Lower lobe of right lung (tissue), 2 donors: ENCODE data around the gene BICC1. TPM values are rescaled to one million over a fixed set of nuclear protein-coding genes. Genes with fewer than 3 reads are reported as not detected.

Experiments
- ATAC-seq, 2 donors: fragments of 200-7000 bp; cut with Tn5 transposase; one replicate each; pipeline ENCODE4 v1.9.1; 2020 to 2022; ENCODE audit warnings: mild to moderate bottlenecking in 2 of 2, moderate library complexity in 2 of 2
- DNase-seq: peaks from one replicate; pipeline ENCODE4 v3.0.0-alpha.2; 2020
- H3K27ac ChIP-seq: fragments of 200-600 bp; one replicate; pipeline ENCODE4 v1.8.0; 2022
- H3K27me3 ChIP-seq: fragments of 200-600 bp; one replicate; pipeline ENCODE4 v1.8.0; 2022; ENCODE audit warnings: low read depth
- H3K36me3 ChIP-seq: fragments of 200-600 bp; one replicate; pipeline ENCODE4 v1.8.0; 2022; ENCODE audit warnings: mild to moderate bottlenecking
- H3K4me1 ChIP-seq: fragments of 200-600 bp; one replicate; pipeline ENCODE4 v1.8.0; 2022
- H3K4me3 ChIP-seq: fragments of 200-600 bp; one replicate; pipeline ENCODE4 v1.8.0; 2022; ENCODE audit warnings: mild to moderate bottlenecking
- H3K9me3 ChIP-seq: fragments of 200-600 bp; one replicate; pipeline ENCODE4 v1.8.0; 2022
- CTCF ChIP-seq: fragments of 200-600 bp; IDR thresholded peaks from one replicate; pipeline ENCODE4 v1.8.0; 2022; ENCODE audit warnings: antibody characterized with exemption, mild to moderate bottlenecking
- intact Hi-C: fragments of 100-400 bp; cut with DNase I; formaldehyde crosslinking; loops from one replicate; pipeline ENCODE4 v1.11.0; 2022
- total RNA-seq: library from RNA; stranded (reverse); fragmentation: NEBNext Ultra II Directional; extraction: Animal tissue kit (Norgen Biotek cat#: 25700); gene quantifications from one replicate; pipeline ENCODE4 v1.2.1, GENCODE V29; 2021
- donor health status: DM: no; HTN: yes; CAD: no; lungs with severe emphysema.

Gene BICC1
- total RNA-seq, 1 donor from 2014 or later, result 11.0 TPM

GRCh38 chr10:58651742-58652141 lies 139.1 kb downstream of the BICC1 start:
- H3K36me3 ChIP-seq, result no peaks in the 10 kb centered on the region
- no peaks in the 10 kb centered on the region for H3K9me3 ChIP-seq
- no peak overlapping the region for H3K4me3 ChIP-seq
- H3K27ac ChIP-seq, result no peak overlapping the region
- peaks cover 23% of the 10 kb centered on the region for H3K4me1 ChIP-seq
- intact Hi-C loops, result no loop called here
- ATAC-seq, result no peak
- no peak for TF ChIP-seq CTCF
- no peak for DNase-seq
- H3K27me3 ChIP-seq, result no peaks in the 10 kb centered on the region

- DNase-seq (no peak), ATAC-seq (no peak)
- no peak for TF ChIP-seq CTCF
- peaks cover 14% of the 10 kb centered on the region for H3K4me1 ChIP-seq
- no peak overlapping the region for H3K4me3 ChIP-seq
- no peaks in the 10 kb centered on the region for H3K9me3 ChIP-seq
- no peak overlapping the region for H3K27ac ChIP-seq
- intact Hi-C loops, result no loop called here
- no peaks in the 10 kb centered on the region for H3K27me3 ChIP-seq
- H3K36me3 ChIP-seq, result no peaks in the 10 kb centered on the region
Observed at GRCh38 chr10:58653139-58653538, 140.5 kb downstream of the BICC1 start.

GRCh38 chr10:58660575-58661255 lies 148.0 kb downstream of the BICC1 start:
- Histone ChIP-seq H3K4me1 (no peaks in the 10 kb centered on the region), H3K4me3 (no peak overlapping the region), H3K9me3 (peaks cover 10% of the 10 kb centered on the region), H3K27me3 (no peaks in the 10 kb centered on the region), H3K36me3 (no peaks in the 10 kb centered on the region), H3K27ac (no peak overlapping the region)
- DNase-seq, result no peak
- TF ChIP-seq CTCF, result no peak
- ATAC-seq, result no peak
- intact Hi-C loops, result no loop called here

- DNase-seq, result no peak
- H3K4me3 ChIP-seq, result no peak overlapping the region
- ATAC-seq, result no peak
- no peaks in the 10 kb centered on the region for H3K27me3 ChIP-seq
- intact Hi-C loops, result no loop called here
- peaks cover 2% of the 10 kb centered on the region for H3K4me1 ChIP-seq
- no peak overlapping the region for H3K27ac ChIP-seq
- H3K36me3 ChIP-seq, result no peaks in the 10 kb centered on the region
- TF ChIP-seq CTCF, result no peak
- H3K9me3 ChIP-seq, result peaks cover 10% of the 10 kb centered on the region
Observed at GRCh38 chr10:58661336-58661735, 148.7 kb downstream of the BICC1 start.

- H3K4me1 ChIP-seq, result peaks cover 5% of the 10 kb centered on the region
- ATAC-seq, result no peak
- peaks cover 10% of the 10 kb centered on the region for H3K9me3 ChIP-seq
- no peaks in the 10 kb centered on the region for H3K27me3 ChIP-seq
- no peak overlapping the region for H3K4me3 ChIP-seq
- intact Hi-C loops, result no loop called here
- no peak for DNase-seq
- no peaks in the 10 kb centered on the region for H3K36me3 ChIP-seq
- no peak overlapping the region for H3K27ac ChIP-seq
- no peak for TF ChIP-seq CTCF
Observed at GRCh38 chr10:58661902-58662301, 149.2 kb downstream of the BICC1 start.
